SJSA1 (cell line): ENCODE measurements around the gene PRELID1. TPM values are rescaled to one million over a fixed set of nuclear protein-coding genes. Genes with fewer than 3 reads are reported as not detected.

ENCODE experiments used
- DNase-seq, 2 experiments: peaks; one replicate each; pipeline ENCODE4 v3.0.0-alpha.2; 2015 to 2020; ENCODE audit warnings: low spot score in 2 of 2, low read depth in 1 of 2
- H3K27ac ChIP-seq: fragments of 250-450 bp; sonication (Bioruptor Pico); 2 replicates; pipeline ENCODE4 v1.5.1; 2020; ENCODE audit warnings: mild to moderate bottlenecking, moderate library complexity
- H3K27me3 ChIP-seq: fragments of 250-450 bp; sonication (Bioruptor Pico); replicated peaks from 2 replicates; pipeline ENCODE4 v1.5.1; 2020; ENCODE audit warnings: mild to moderate bottlenecking, moderate library complexity
- H3K36me3 ChIP-seq: fragments of 250-450 bp; sonication (Bioruptor Pico); 2 replicates; pipeline ENCODE4 v1.5.1; 2020; ENCODE audit warnings: mild to moderate bottlenecking
- H3K4me1 ChIP-seq: fragments of 250-450 bp; sonication (Bioruptor Pico); replicated peaks from 2 replicates; pipeline ENCODE4 v1.6.1; 2021; ENCODE audit warnings: mild to moderate bottlenecking
- H3K4me3 ChIP-seq: fragments of 250-450 bp; sonication (Bioruptor Pico); 2 replicates; pipeline ENCODE4 v1.5.1; 2020; ENCODE audit warnings: mild to moderate bottlenecking
- H3K9me3 ChIP-seq: fragments of 250-450 bp; sonication (Bioruptor Pico); replicated peaks from 2 replicates; pipeline ENCODE4 v1.5.1; 2020; ENCODE audit warnings: mild to moderate bottlenecking
- total RNA-seq: library from RNA; depleted of rRNA; stranded (reverse); fragments of >200 nt; shearing (Covaris generic); gene quantifications from 2 replicates; pipeline ENCODE4 v1.2.3, GENCODE V29; 2014

The PRELID1 gene
- total RNA-seq, 1 experiment from 2014 or later: 456 TPM

DNA sequence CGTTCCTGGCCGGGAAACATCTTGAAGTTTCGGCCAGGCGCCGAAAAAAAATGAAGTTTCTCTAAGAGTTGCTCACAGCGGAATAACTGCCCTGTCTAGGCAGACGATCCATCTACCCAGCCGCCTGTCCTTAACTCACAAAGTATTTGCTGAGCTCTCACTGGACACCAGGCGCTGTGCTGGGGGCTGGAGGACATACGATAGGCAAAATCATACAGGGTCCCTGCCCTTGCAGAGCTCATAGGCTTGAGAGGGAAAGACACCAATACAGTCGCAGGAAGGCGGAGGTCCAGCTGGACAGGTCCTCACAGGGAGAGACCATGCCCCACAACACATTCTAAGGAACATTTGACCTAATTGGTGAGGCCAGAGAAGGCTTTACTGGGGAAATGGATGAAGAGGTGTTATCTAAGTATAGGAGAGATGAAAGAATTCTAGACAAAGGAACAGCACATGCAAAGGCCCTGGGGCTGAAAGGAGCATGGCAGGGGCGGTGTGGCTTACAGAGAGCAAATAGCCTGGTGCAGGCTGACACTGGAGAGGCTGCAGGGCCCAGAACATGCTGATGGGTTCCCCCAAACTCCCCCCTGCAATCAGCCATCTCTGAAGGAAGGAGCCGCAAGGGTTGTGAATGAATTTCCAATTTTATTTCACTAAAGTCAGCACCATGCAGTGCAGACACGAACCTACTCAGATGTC is 10.1 kb downstream of the PRELID1 start:
- H3K4me3 ChIP-seq: no peak overlapping the region
- H3K9me3 ChIP-seq: no peaks in the 10 kb centered on the region
- H3K27me3 ChIP-seq: no peaks in the 10 kb centered on the region
- no peak for DNase-seq
- H3K27ac ChIP-seq: no peak overlapping the region
- peaks cover 32% of the 10 kb centered on the region for H3K4me1 ChIP-seq
- peaks cover 33% of the 10 kb centered on the region for H3K36me3 ChIP-seq

GRCh38 chr5:177314376-177315342 is 11.1 kb downstream of the PRELID1 start:
- no peak overlapping the region for H3K27ac ChIP-seq
- peaks cover 23% of the 10 kb centered on the region for H3K36me3 ChIP-seq
- no peak for DNase-seq
- H3K4me3 ChIP-seq: no peak overlapping the region
- H3K9me3 ChIP-seq: peaks cover 3% of the 10 kb centered on the region; the same call in 1 of the 2 replicates
- H3K27me3 ChIP-seq: no peaks in the 10 kb centered on the region
- peaks cover 27% of the 10 kb centered on the region for H3K4me1 ChIP-seq

DNA sequence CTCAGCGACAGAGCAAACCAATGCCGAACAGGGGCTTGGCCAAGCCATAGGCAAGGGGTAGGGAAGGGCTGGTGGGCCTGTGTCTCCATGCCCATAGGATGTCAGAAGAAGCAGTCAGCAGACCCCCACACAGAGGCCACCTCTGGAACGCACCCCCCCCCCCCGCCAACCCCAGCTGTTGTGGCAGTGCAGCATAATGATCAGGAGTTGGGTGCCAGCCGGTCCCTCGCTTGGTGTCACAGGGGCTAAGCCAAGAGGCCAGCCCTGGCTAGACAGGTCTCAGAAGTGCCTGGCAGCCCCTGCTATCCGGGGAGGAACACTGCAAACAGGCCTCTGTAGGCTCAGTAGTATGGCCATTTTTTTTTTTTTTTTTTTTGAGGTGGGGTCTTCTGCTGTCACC is 11.8 kb downstream of the PRELID1 start:
- no peak for DNase-seq
- Histone ChIP-seq H3K36me3 (peaks cover 19% of the 10 kb centered on the region), H3K4me3 (no peak overlapping the region), H3K27me3 (no peaks in the 10 kb centered on the region), H3K27ac (no peak overlapping the region), H3K9me3 (peaks cover 3% of the 10 kb centered on the region; the same call in 1 of the 2 replicates), H3K4me1 (peaks cover 20% of the 10 kb centered on the region)

DNA sequence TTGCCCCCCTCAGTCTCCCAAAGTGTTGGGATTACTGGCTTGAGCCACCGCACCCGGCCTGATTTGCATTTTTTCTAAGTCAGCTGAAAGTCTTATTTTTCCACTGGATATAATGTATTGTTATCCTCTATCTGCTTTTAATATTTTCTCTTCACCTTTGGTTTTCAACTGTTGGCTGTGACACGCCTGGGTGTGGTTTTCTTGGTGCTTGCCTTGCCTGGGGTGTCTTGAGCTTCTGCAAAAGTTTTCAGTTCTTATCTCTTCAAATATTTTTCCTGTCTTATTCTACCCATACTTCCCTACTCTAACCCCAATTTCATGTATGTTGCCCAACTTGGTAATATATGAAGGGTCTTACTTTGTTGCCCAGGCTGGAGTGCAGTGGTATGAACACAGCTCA is 12.4 kb downstream of the PRELID1 start:
- DNase-seq: no peak

GRCh38 chr5:177317959-177318377 is 14.4 kb downstream of the PRELID1 start:
- Histone ChIP-seq H3K27ac (no peak overlapping the region), H3K4me3 (no peak overlapping the region), H3K4me1 (peaks cover 7% of the 10 kb centered on the region), H3K27me3 (no peaks in the 10 kb centered on the region), H3K36me3 (peaks cover 15% of the 10 kb centered on the region), H3K9me3 (peaks cover 3% of the 10 kb centered on the region; the same call in 1 of the 2 replicates)
- peak; percentile 63 to 79 for DNase-seq

More for the DNA sequence above, 12.4 kb downstream of the PRELID1 start:
- no peaks in the 10 kb centered on the region for H3K27me3 ChIP-seq
- peaks cover 19% of the 10 kb centered on the region for H3K36me3 ChIP-seq
- H3K4me1 ChIP-seq: peaks cover 14% of the 10 kb centered on the region
- no peak overlapping the region for H3K27ac ChIP-seq
- no peak overlapping the region for H3K4me3 ChIP-seq
- H3K9me3 ChIP-seq: peaks cover 3% of the 10 kb centered on the region; the same call in 1 of the 2 replicates

- peaks cover 21% of the 10 kb centered on the region for H3K36me3 ChIP-seq
- H3K9me3 ChIP-seq: peaks cover 3% of the 10 kb centered on the region; the same call in 1 of the 2 replicates
- H3K27ac ChIP-seq: no peak overlapping the region
- H3K4me1 ChIP-seq: no peaks in the 10 kb centered on the region
- no peak overlapping the region for H3K4me3 ChIP-seq
- no peaks in the 10 kb centered on the region for H3K27me3 ChIP-seq
- DNase-seq: no peak
Measured at GRCh38 chr5:177319913-177320588, 16.5 kb downstream of the PRELID1 start.

DNA sequence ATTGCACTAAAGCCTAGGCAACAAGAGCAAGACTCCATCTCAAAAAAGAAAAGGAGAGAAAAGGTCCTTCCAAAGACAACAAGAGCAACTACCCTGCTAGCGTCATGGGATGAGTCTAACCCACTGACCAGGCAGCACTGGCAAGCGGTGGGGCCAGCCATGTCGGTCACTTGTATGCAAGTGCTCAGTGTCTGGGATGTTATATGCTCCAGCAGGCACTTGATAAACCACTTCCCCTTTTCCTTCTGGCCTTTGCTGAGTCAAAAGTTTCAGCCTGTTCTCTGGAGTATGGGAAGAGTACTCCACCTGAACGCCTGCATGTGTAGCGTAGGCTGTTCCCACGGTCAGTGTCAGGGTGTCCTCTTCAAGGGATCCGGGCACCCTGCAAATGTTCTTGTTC is 17.3 kb downstream of the PRELID1 start:
- Histone ChIP-seq H3K36me3 (peaks cover 28% of the 10 kb centered on the region), H3K27ac (no peak overlapping the region), H3K4me3 (no peak overlapping the region), H3K9me3 (peaks cover 3% of the 10 kb centered on the region; the same call in 1 of the 2 replicates), H3K4me1 (peaks cover 3% of the 10 kb centered on the region), H3K27me3 (no peaks in the 10 kb centered on the region)
- DNase-seq: no peak

DNA sequence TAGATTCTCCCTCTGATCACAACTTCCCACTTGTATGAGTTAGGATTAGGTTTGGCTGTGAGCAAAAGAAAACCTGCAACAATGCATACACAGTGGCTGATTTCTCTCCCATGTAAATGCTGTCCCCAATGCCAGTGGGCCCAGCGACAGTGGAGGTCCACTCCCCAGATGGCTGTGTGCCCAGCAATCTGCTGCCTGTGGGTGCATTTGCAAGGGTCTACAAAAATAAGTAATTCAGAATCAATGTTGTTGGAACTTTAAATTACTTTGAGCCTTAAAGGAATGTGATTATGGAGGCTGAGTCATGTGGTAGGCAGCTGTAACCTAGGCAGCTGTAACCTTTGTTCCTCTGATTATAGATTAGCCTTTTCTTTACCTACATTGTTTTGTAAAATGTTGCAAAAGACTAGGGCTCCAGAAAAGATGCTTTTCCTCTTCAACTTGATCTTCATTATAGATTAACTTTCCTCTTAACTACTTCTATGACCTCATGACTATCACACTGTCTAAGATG is 22.3 kb downstream of the PRELID1 start:
- no peak for DNase-seq
- H3K27ac ChIP-seq: no peak overlapping the region
- H3K27me3 ChIP-seq: no peaks in the 10 kb centered on the region
- peaks cover 12% of the 10 kb centered on the region for H3K4me1 ChIP-seq
- H3K4me3 ChIP-seq: no peak overlapping the region
- no peaks in the 10 kb centered on the region for H3K9me3 ChIP-seq
- peaks cover 36% of the 10 kb centered on the region for H3K36me3 ChIP-seq

DNA sequence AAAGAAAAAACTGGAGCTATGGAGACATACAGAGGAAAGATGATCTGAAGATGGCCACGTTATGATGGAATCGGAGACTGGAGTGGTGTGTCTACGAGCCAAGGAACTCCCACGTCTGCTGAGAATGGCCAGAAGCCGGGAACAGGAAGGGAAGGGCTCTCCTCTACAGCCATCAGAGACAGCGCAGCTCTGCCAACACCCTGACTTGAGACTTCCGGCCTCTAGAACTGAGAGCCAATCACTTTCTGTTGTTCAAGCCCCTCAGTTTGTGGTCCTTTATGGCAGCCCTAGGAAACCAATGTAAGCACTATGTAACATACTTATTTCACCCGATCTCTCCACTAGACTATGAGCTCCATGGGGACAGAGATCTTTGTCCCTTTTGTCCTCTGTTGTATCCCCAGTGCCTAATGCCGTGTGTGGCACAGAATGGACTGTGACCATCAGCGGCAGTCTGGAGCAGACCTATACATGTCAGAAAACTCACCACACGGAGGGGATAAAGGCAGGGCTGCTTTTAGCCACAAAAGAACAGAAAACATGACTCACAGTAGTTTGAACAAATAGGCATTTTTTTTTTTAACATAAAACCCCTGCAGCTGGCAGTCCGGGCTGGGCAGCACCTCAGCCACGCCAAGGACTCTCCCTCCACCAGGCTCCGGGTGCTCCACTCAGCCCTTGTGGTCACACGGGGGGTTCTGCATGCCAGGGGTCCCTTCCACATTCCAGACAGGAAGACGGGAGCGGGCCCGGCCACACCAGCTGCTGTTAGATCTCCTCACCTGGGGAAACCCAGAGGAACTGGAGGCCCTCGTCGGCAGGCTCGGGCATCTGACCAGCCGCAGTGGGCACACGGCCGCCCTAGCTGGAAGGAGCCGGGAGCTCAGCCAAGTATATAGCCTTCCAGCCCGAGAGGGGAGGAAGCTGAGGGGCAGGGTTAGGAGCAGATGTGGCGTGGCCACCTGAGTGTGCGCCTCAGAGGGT is 24.2 kb downstream of the PRELID1 start:
- H3K27ac ChIP-seq: no peak overlapping the region
- H3K4me3 ChIP-seq: no peak overlapping the region
- H3K4me1 ChIP-seq: peaks cover 12% of the 10 kb centered on the region
- no peaks in the 10 kb centered on the region for H3K9me3 ChIP-seq
- peaks cover 51% of the 10 kb centered on the region for H3K36me3 ChIP-seq
- DNase-seq: no peak
- no peaks in the 10 kb centered on the region for H3K27me3 ChIP-seq

DNA sequence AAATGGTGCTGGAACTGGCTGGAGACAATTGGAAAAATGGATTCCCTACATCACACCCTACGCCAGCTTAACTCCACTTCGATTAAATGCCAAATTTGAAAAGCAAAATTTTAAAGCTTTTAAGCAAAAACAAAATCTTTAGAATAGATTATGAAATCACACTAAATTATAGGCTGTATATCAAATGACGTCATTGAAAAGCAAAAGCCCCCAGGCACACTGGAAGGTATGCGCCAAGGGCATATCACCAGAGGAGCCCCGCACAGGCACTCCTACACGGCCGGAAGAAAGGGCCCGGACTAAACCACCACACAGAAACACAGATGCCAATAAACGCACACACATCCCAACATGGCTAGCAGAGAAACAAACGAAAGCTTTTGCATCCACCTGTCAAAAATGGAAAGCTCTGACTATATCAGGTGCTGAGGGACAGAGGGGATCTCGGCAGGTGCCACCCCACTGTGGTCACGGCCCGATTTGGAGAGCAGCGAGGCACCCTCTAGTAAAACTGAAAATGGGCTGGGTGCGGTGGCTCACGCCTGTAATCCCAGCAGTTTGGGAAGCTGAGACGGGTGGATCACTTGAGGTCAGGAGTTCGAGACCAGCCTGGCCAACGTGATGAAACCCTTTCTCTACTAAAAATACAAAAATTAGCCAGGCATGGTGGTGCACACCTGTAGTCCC is 25.1 kb downstream of the PRELID1 start:
- no peaks in the 10 kb centered on the region for H3K9me3 ChIP-seq
- no peaks in the 10 kb centered on the region for H3K27me3 ChIP-seq
- H3K36me3 ChIP-seq: peaks cover 60% of the 10 kb centered on the region
- no peak for DNase-seq
- H3K4me1 ChIP-seq: peaks cover 12% of the 10 kb centered on the region
- no peak overlapping the region for H3K4me3 ChIP-seq
- no peak overlapping the region for H3K27ac ChIP-seq

GRCh38 chr5:177329883-177330282 is 26.3 kb downstream of the PRELID1 start:
- peaks cover 66% of the 10 kb centered on the region for H3K36me3 ChIP-seq
- no peaks in the 10 kb centered on the region for H3K27me3 ChIP-seq
- DNase-seq: no peak
- peaks cover 12% of the 10 kb centered on the region for H3K4me1 ChIP-seq
- H3K4me3 ChIP-seq: no peak overlapping the region
- H3K9me3 ChIP-seq: no peaks in the 10 kb centered on the region
- no peak overlapping the region for H3K27ac ChIP-seq
